Measurements from ENCODE around the gene RFXAP.

DNA sequence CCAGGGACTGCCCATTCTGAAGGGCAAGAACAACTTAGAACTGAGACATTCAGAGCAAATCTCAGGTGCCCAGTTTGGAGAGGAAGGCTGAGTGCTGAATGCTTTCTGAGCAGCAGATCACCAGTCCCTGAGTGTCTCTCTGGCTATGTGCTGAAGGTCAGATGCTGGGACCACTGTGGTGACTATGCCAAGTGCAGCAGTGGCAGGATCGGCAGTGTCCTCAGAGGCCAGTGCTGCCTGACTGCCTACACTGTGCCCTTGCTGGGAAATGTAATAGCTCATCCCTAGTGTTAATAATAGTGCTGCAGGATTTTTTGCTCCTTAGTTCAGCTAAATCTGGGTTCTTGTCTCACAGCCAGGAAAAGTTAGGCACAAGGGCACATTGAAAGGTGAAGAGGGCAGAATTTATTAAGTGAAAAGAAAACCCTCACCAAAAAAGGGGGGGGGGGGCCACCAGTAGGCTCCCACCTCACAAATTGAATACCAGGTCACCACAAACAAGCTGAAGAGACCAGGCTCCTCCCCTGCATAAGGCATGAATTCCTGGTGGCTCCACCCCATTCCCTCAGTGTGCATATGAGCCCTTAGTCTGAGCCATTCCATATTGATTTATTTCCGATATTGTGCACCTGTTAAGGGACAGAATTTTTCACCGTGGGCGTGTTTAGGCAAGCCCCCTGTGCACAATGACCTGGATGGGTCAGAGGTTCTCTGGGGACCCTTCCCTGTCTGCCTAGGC is 18.5 kb downstream of the RFXAP start:
- TF ChIP-seq, protein P1, sequence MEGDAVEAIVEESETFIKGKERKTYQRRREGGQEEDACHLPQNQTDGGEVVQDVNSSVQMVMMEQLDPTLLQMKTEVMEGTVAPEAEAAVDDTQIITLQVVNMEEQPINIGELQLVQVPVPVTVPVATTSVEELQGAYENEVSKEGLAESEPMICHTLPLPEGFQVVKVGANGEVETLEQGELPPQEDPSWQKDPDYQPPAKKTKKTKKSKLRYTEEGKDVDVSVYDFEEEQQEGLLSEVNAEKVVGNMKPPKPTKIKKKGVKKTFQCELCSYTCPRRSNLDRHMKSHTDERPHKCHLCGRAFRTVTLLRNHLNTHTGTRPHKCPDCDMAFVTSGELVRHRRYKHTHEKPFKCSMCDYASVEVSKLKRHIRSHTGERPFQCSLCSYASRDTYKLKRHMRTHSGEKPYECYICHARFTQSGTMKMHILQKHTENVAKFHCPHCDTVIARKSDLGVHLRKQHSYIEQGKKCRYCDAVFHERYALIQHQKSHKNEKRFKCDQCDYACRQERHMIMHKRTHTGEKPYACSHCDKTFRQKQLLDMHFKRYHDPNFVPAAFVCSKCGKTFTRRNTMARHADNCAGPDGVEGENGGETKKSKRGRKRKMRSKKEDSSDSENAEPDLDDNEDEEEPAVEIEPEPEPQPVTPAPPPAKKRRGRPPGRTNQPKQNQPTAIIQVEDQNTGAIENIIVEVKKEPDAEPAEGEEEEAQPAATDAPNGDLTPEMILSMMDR (optimal IDR thresholded peaks at IDR 0.05 in 1 of 3, IDR thresholded peaks at IDR 0.05 in 1 of 3, conservative IDR thresholded peaks at IDR 0.05 in 1 of 3; ENCODE audit: extremely low read depth in 1 of 3, insufficient read depth in 2 of 3, low read length in 3 of 3) = no peak
- TF ChIP-seq EZH2 (IDR thresholded peaks at IDR 0.05; ENCODE audit: low read length) = no peak

Measured in keratinocyte (primary cell).